Measurements from ENCODE around the gene TSPAN31.
A peak's percentile ranks its signal among the peaks of the same experiment; 100 is the strongest.
"Not testable (repeated sequence)": the region's sequence is repeated elsewhere in the genome, so short reads cannot be mapped to it uniquely, and the experiment has no call there.

The TSPAN31 gene

GRCh38 chr12:57771873-57772428 lies 27.1 kb downstream of the TSPAN31 start, which contains the start of gene METTL1:
Gene METTL1 (minus strand): TSS chr12:57772105. CDS start chr12:57772083, 22 bp downstream.
- CTCF ChIA-PET: interaction anchor here (0.6 to 1.2 kb wide), 5 partner anchors 9 to 225 kb away, joined by 3 to 7 read pairs (median 4); partner anchors contain the start of genes DCTN2 and TSFM
- POLR2A ChIA-PET: interaction anchor here (0.7 to 1.8 kb wide), 22 partner anchors 9 to 169 kb away, joined by 3 to 28 read pairs (median 5); partner anchors contain the start of genes ATP23, CDK4, CTDSP2 and MARCHF9
- DNase-seq (ENCODE audit: extremely low spot score): peak; percentile 90

DNA sequence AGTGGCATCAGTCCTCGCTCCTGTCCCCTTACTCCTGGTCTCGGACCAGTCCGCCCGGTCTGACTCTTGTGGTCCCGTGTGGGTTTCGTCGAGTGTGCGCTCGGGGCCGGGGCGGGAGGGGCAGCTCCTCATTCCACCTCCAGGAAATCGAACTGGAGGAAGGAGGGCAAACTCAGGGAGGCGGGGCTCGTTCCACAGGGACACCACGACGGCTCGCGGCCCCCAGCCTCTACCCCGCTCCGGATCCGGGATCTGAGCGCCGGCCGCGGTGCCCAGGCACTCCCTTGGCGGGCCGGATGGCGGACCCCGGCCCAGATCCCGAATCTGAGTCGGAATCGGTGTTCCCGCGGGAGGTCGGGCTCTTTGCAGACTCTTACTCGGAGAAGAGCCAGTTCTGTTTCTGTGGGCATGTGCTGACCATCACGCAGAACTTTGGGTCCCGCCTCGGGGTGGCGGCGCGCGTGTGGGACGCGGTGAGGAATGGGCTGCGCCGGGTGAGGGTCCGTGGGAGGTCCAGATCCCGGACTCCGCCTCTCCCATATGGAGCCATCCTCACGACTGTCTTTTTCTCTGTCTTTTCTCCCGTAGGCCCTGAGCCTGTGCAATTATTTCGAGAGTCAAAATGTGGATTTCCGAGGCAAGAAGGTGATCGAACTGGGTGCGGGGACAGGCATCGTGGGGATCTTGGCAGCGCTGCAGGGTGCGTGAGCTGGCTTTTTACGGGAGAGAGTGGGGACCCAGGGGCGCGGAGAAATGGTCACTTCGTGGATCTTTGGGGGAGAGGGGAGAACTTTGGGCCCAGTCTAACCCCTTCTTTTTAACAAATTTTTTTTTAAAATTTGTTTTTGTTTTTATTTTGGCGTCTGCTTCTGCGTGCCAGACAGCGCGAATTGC lies 27.8 kb downstream of the TSPAN31 start, which contains the start of gene EEF1AKMT3:
TSS of gene EEF1AKMT3 (plus strand) at position 186 of the 894 bp plus-strand sequence. CDS start at position 297, 111 bp downstream.
- peak; percentile 67 for DNase-seq (ENCODE audit: extremely low spot score)
- CTCF ChIA-PET: interaction anchor here (0.6 to 1.2 kb wide), 5 partner anchors 9 to 225 kb away, joined by 3 to 7 read pairs (median 4); partner anchors contain the start of genes DCTN2 and TSFM

More at GRCh38 chr12:57771873-57772428, 27.1 kb downstream of the TSPAN31 start, which contains the start of gene METTL1:
- TF ChIP-seq FOXA1 (IDR thresholded peaks at IDR 0.05) (no peak), HDGF (IDR thresholded peaks at IDR 0.05; ENCODE audit: borderline replicate concordance) (0 out of 2 replicates have a peak, but pooled peaks have one; percentile 56), ELF4 (IDR thresholded peaks at IDR 0.05) (0 out of 2 replicates have a peak, but pooled peaks have one; percentile 26), L3MBTL2 (conservative IDR thresholded peaks at IDR 0.05) (peak; percentile 86), ARNT (IDR thresholded peaks at IDR 0.05) (no peak), NFRKB (IDR thresholded peaks at IDR 0.05) (peak; percentile 60)

GRCh38 chr12:57774634-57775033 lies 29.8 kb downstream of the TSPAN31 start:
- CTCF ChIA-PET; DNase-seq (ENCODE audit: extremely low spot score): not testable (repeated sequence)
- POLR2A ChIA-PET: interaction anchor here (1.5 kb wide), 1 partner anchor 9 kb away, joined by 3 read pairs; no protein-coding TSS in a partner anchor

More for the DNA sequence above, 27.8 kb downstream of the TSPAN31 start, which contains the start of gene EEF1AKMT3:
- no peak for TF ChIP-seq BHLHE40 (IDR thresholded peaks at IDR 0.05; ENCODE audit: borderline replicate concordance)
- TF ChIP-seq ELF4 (IDR thresholded peaks at IDR 0.05): no peak
- no peak for TF ChIP-seq ARNT (IDR thresholded peaks at IDR 0.05)
- peak; percentile 60 for TF ChIP-seq L3MBTL2 (conservative IDR thresholded peaks at IDR 0.05)
- no peak for TF ChIP-seq PKNOX1 (IDR thresholded peaks at IDR 0.05)
- POLR2A ChIA-PET: interaction anchor here (0.7 to 1.8 kb wide), 22 partner anchors 9 to 168 kb away, joined by 3 to 28 read pairs (median 5); partner anchors contain the start of genes ATP23, CDK4, CTDSP2 and MARCHF9

- no peak for DNase-seq (ENCODE audit: extremely low spot score)
- CTCF ChIA-PET: no interaction called here
- TF ChIP-seq SUZ12 (IDR thresholded peaks at IDR 0.05) (no peak), PKNOX1 (IDR thresholded peaks at IDR 0.05) (no peak), FOXA1 (IDR thresholded peaks at IDR 0.05) (no peak), ELF4 (IDR thresholded peaks at IDR 0.05) (no peak), SP1 (IDR thresholded peaks at IDR 0.05) (no peak), TARDBP (IDR thresholded peaks at IDR 0.05) (no peak), HDGF (IDR thresholded peaks at IDR 0.05; ENCODE audit: borderline replicate concordance) (no peak)
- POLR2A ChIA-PET: interaction anchor here (1.5 kb wide), 1 partner anchor 8 kb away, joined by 3 read pairs; no protein-coding TSS in a partner anchor
Measured at GRCh38 chr12:57775044-57775443, 30.2 kb downstream of the TSPAN31 start.

GRCh38 chr12:57775563-57776246 lies 30.9 kb downstream of the TSPAN31 start:
- DNase-seq (ENCODE audit: extremely low spot score): no peak
- CTCF ChIA-PET: no interaction called here

DNA sequence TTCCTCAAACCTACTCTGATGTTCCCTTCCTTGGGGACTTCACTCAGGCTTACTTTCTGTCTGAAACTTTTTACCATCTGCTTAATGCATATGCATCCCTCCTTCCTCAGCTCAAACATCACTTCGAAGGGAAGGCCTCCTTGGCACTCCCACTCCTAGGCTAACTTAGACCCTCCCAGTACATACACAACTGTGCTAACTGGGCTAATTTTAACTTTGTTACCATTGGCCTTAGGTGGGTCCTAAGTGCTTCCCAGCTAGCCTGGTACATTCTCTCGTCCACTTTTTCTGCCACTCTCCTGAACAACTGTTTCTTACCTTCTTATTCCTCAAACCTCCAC lies 31.4 kb downstream of the TSPAN31 start:
- POLR2A ChIA-PET: no interaction called here
- CTCF ChIA-PET: no interaction called here
- TF ChIP-seq NFRKB (IDR thresholded peaks at IDR 0.05): no peak
- TF ChIP-seq SP1 (IDR thresholded peaks at IDR 0.05): no peak
- no peak for TF ChIP-seq ELF4 (IDR thresholded peaks at IDR 0.05)
- no peak for TF ChIP-seq HDGF (IDR thresholded peaks at IDR 0.05; ENCODE audit: borderline replicate concordance)
- TF ChIP-seq FOXK2 (IDR thresholded peaks at IDR 0.05): no peak
- no peak for TF ChIP-seq CTBP1 (IDR thresholded peaks at IDR 0.05; ENCODE audit: borderline replicate concordance)
- no peak for TF ChIP-seq PKNOX1 (IDR thresholded peaks at IDR 0.05)
- no peak for TF ChIP-seq ARNT (IDR thresholded peaks at IDR 0.05)
- TF ChIP-seq SUZ12 (IDR thresholded peaks at IDR 0.05): no peak
- no peak for TF ChIP-seq LEF1 (IDR thresholded peaks at IDR 0.05; ENCODE audit: borderline replicate concordance)
- no peak for TF ChIP-seq BHLHE40 (IDR thresholded peaks at IDR 0.05; ENCODE audit: borderline replicate concordance)
- no peak for TF ChIP-seq TARDBP (IDR thresholded peaks at IDR 0.05)
- no peak for TF ChIP-seq FOXM1 (IDR thresholded peaks at IDR 0.05; ENCODE audit: borderline replicate concordance)
- TF ChIP-seq L3MBTL2 (conservative IDR thresholded peaks at IDR 0.05): no peak
- TF ChIP-seq FOXA1 (IDR thresholded peaks at IDR 0.05): no peak
- TF ChIP-seq ZNF384 (IDR thresholded peaks at IDR 0.05): no peak
- DNase-seq (ENCODE audit: extremely low spot score): no peak

More at GRCh38 chr12:57775563-57776246, 30.9 kb downstream of the TSPAN31 start:
- POLR2A ChIA-PET: interaction anchor here (1.5 kb wide), 1 partner anchor 8 kb away, joined by 3 read pairs; no protein-coding TSS in a partner anchor
- TF ChIP-seq FOXK2 (IDR thresholded peaks at IDR 0.05) (no peak), TARDBP (IDR thresholded peaks at IDR 0.05) (no peak), SP1 (IDR thresholded peaks at IDR 0.05) (no peak), ARNT (IDR thresholded peaks at IDR 0.05) (no peak), LEF1 (IDR thresholded peaks at IDR 0.05; ENCODE audit: borderline replicate concordance) (no peak), ZNF384 (IDR thresholded peaks at IDR 0.05) (no peak), SUZ12 (IDR thresholded peaks at IDR 0.05) (no peak), FOXM1 (IDR thresholded peaks at IDR 0.05; ENCODE audit: borderline replicate concordance) (no peak), CTBP1 (IDR thresholded peaks at IDR 0.05; ENCODE audit: borderline replicate concordance) (no peak), NFRKB (IDR thresholded peaks at IDR 0.05) (no peak)
